HCT116 (cell line): ENCODE measurements around the gene HAPLN3. TPM values are rescaled to one million over a fixed set of nuclear protein-coding genes. Genes with fewer than 3 reads are reported as not detected.

Source experiments
- ATAC-seq: fragments of 200-7000 bp; cut with Tn5 transposase; 2 replicates; pipeline ENCODE4 v1.9.1; 2020; ENCODE audit warnings: mild to moderate bottlenecking, moderate library complexity
- BruUV-seq: library from RNA; stranded (reverse); fragments of 400-500 nt; replicated peaks from 2 replicates; lab custom pipeline; 2021; lab: Mats Ljungman, UMichigan
- CTCF ChIA-PET: fragments of 300-600 bp; sonication (Branson Sonifier 250); formaldehyde crosslinking; loops from one replicate; lab custom pipeline; 2021; ENCODE audit warnings: antibody characterized with exemption; lab: Charles Lee
- POLR2A ChIA-PET: fragments of 300-600, 350-600 bp; sonication (Branson Sonifier 250); formaldehyde crosslinking; loops from one replicate; lab custom pipeline; 2021; ENCODE audit warnings: antibody characterized with exemption; lab: Charles Lee
- RAD21 ChIA-PET, 2 experiments: fragments of 300-600 bp; sonication (Branson Sonifier 250); formaldehyde crosslinking; loops; one replicate each; lab custom pipeline; 2023; ENCODE audit warnings: low total read pairs in 2 of 2; ENCODE audit not compliant: uncharacterized antibody in 2 of 2, unreplicated experiment in 2 of 2, low non-redundant PET in 1 of 2; lab: Charles Lee
- DNase-seq: peaks from one replicate; pipeline ENCODE4 v3.0.0-alpha.2; 2010; ENCODE audit warnings: low read depth, low spot score
- H2AFZ ChIP-seq: fragments of 200-600 bp; shearing (Covaris generic), sonication (generic); 2 replicates; pipeline ENCODE4 v1.6.1; 2017; ENCODE audit warnings: low read depth, mixed run types, mixed read lengths, antibody characterized with exemption, low read length; ENCODE audit not compliant: poor library complexity, severe bottlenecking
- H3K27ac ChIP-seq: 2 replicates; pipeline ENCODE4 v1.5.1; 2012; ENCODE audit warnings: low read depth, low read length
- H3K27me3 ChIP-seq: fragments of 200-600 bp; sonication (generic); 2 replicates; pipeline ENCODE4 v1.6.1; 2016; ENCODE audit warnings: mixed run types, low read length, mixed read lengths; ENCODE audit not compliant: insufficient read depth
- H3K36me3 ChIP-seq, 2 experiments: fragments of 200-500 bp in 1 of 2; fragments of 200-600 bp in 1 of 2; sonication (Bioruptor generic) in 1 of 2; sonication (generic) in 1 of 2; 2 replicates each; pipeline versions ENCODE4 v1.5.1 to v1.6.1; 2014 to 2016; ENCODE audit warnings: low read length in 2 of 2, inconsistent platforms in 1 of 2, mixed read lengths in 1 of 2, mixed run types in 1 of 2; ENCODE audit not compliant: insufficient read depth in 2 of 2, control insufficient read depth in 1 of 2
- H3K4me1 ChIP-seq, 2 experiments: fragments of 200-600 bp in 1 of 2; sonication (generic) in 1 of 2; 2 replicates each; pipeline versions ENCODE4 v1.5.1 to v1.6.1; 2012 to 2017; ENCODE audit warnings: low read length in 2 of 2, inconsistent platforms in 1 of 2, mild to moderate bottlenecking in 1 of 2, mixed read lengths in 1 of 2, mixed run types in 1 of 2, moderate library complexity in 1 of 2; ENCODE audit not compliant: insufficient read depth in 2 of 2, control insufficient read depth in 1 of 2
- H3K4me2 ChIP-seq: fragments of 200-600 bp; sonication (generic); 2 replicates; pipeline ENCODE4 v1.6.1; 2017; ENCODE audit warnings: mixed run types, low read length, mixed read lengths
- H3K4me3 ChIP-seq, 2 experiments: fragments of 200-600 bp in 1 of 2; sonication (generic) in 1 of 2; replicated peaks in 1 of 2; 2 replicates each; pipeline ENCODE4 v1.5.1; 2011 to 2016; ENCODE audit warnings: low read length in 2 of 2, control low read depth in 1 of 2, low read depth in 1 of 2, mild to moderate bottlenecking in 1 of 2, mixed read lengths in 1 of 2, mixed run types in 1 of 2
- H3K79me2 ChIP-seq: fragments of 200-600 bp; sonication (generic); 2 replicates; pipeline ENCODE4 v1.6.1; 2017; ENCODE audit warnings: mild to moderate bottlenecking, mixed run types, low read length, moderate library complexity, mixed read lengths; ENCODE audit not compliant: insufficient read depth
- H3K9ac ChIP-seq: fragments of 200-600 bp; sonication (generic); 2 replicates; pipeline ENCODE4 v1.6.1; 2016; ENCODE audit warnings: low read length, mixed read lengths
- H3K9me2 ChIP-seq: fragments of 200-600 bp; sonication (generic), shearing (Covaris generic); 2 replicates; pipeline ENCODE4 v1.6.1; 2017; ENCODE audit warnings: mixed run types, mild to moderate bottlenecking, moderate library complexity; ENCODE audit not compliant: insufficient read depth
- H3K9me3 ChIP-seq, 2 experiments: fragments of 200-500 bp in 1 of 2; fragments of 200-600 bp in 1 of 2; sonication (Bioruptor generic) in 1 of 2; sonication (generic) in 1 of 2; 2 replicates each; pipeline ENCODE4 v1.6.1; 2014 to 2017; ENCODE audit warnings: low read length in 2 of 2, mixed read lengths in 2 of 2, inconsistent platforms in 1 of 2, low read depth in 1 of 2, mild to moderate bottlenecking in 1 of 2, mixed run types in 1 of 2, moderate library complexity in 1 of 2; ENCODE audit not compliant: control insufficient read depth in 1 of 2, insufficient read depth in 1 of 2
- H4K20me1 ChIP-seq: fragments of 200-600 bp; sonication (generic), shearing (Covaris generic); 2 replicates; pipeline ENCODE4 v1.6.1; 2017; ENCODE audit warnings: mixed run types, mild to moderate bottlenecking, moderate library complexity; ENCODE audit not compliant: insufficient read depth
- EZH2phosphoT487 ChIP-seq: fragments of 200-600 bp; IDR thresholded peaks from 2 replicates; pipeline ENCODE4 v1.6.1; 2018; ENCODE audit warnings: antibody characterized with exemption, borderline replicate concordance
- RAD21 ChIP-seq: IDR thresholded peaks from 2 replicates; pipeline ENCODE4 v1.6.1; 2012; ENCODE audit warnings: low read depth, mild to moderate bottlenecking
- SIN3A ChIP-seq: IDR thresholded peaks from 2 replicates; pipeline ENCODE4 v1.6.1; 2012; ENCODE audit warnings: low read depth
- TCF7L2 ChIP-seq: IDR thresholded peaks from 2 replicates; pipeline ENCODE4 v1.7.0; 2011; ENCODE audit warnings: borderline replicate concordance, inconsistent platforms; ENCODE audit not compliant: insufficient read depth, insufficient read length; ENCODE audit errors: extremely low read depth
- ZFX ChIP-seq: fragments of 450-650 bp; IDR thresholded peaks from 2 replicates; pipeline ENCODE4 v1.6.1; 2017
- intact Hi-C: fragments of 100-400 bp; cut with micrococcal nuclease; formaldehyde crosslinking; loops from 2 replicates; pipeline ENCODE4 v1.10.0; 2022
- total RNA-seq: library from RNA; stranded (reverse); gene quantifications from one replicate; pipeline ENCODE4 v1.2.1, GENCODE V29; 2021; ENCODE audit not compliant: unreplicated experiment
- TF ChIP-seq, protein P1 (sequence below), 3 experiments: fragments of 200-600 bp in 1 of 3; sonication (generic) in 1 of 3; IDR thresholded peaks in 2 of 3; conservative IDR thresholded peaks in 1 of 3; 2 replicates each; pipeline ENCODE4 v1.5.1; 2012 to 2017; ENCODE audit warnings: low read depth in 2 of 3, low read length in 2 of 3, antibody characterized with exemption in 1 of 3, borderline replicate concordance in 1 of 3, control low read depth in 1 of 3, mild to moderate bottlenecking in 1 of 3, mixed read lengths in 1 of 3, mixed run types in 1 of 3, moderate library complexity in 1 of 3; ENCODE audit not compliant: insufficient read depth in 1 of 3

Gene HAPLN3
- total RNA-seq, 1 experiment from 2014 or later = 10.9 TPM

DNA sequence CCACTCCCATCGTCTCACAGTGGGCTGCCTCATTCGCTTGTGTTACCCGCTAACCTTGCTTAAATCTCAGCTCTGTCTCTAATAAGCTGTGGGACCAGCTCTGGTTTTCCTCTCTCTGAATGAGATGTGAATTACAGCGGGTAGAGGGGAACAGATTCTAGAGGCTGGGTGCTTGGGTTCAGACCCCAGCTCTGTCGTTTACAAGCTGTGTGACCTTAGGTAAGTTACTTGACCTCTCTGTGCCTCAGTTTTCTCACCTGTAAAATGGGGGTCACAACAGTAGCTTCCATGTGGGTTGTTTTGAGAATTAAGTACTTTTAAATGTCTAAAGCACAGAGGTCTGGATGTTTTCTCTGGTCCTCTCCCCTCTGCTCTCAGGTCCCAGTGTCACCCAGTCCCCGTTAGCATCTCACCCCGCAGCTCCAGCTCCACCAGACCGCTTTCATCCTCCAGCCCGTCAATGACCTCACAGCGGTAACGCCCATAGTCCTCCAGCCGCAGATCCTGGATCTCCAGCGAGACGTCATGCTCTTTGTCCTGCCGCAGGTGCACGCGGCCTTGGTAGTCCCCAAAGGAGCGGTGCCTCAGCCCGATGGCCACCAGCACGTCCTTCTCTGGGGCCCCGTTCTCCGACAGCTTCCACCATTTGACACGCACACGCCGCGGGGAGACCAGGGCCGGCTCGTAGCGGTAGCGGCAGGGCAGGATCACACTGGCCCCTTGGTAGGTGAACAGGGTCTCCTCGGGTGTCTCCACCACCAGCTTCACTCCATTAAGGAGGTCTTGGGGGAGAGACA is 14.2 kb downstream of the HAPLN3 start:
- BruUV-seq = no TSS peak
- DNase-seq (no peak), ATAC-seq (no peak)
- Histone ChIP-seq H3K4me2 (no peak overlapping the region), H3K9me3 (no peaks in the 10 kb centered on the region), H3K4me1 (peaks cover 0 to 10% of the 10 kb centered on the region in 2 experiments; a peak in 2 of 4 replicates), H3K27me3 (no peaks in the 10 kb centered on the region), H3K9ac (no peak overlapping the region), H3K79me2 (no peaks in the 10 kb centered on the region), H3K36me3 (no peaks in the 10 kb centered on the region), H3K9me2 (no peaks in the 10 kb centered on the region), H3K27ac (no peak overlapping the region), H2AFZ (no peak overlapping the region), H3K4me3 (no peak overlapping the region), H4K20me1 (no peaks in the 10 kb centered on the region)
- POLR2A ChIA-PET = no interaction called here
- RAD21 ChIA-PET = no interaction called here
- TF ChIP-seq EZH2phosphoT487 (no peak), SIN3A (no peak), TCF7L2 (no peak), RAD21 (no peak)
- CTCF ChIA-PET = interaction anchor here (1.0 kb wide), 1 partner anchor 121 kb away, joined by 3 read pairs; no protein-coding TSS in a partner anchor
- intact Hi-C loops = no loop called here

DNA sequence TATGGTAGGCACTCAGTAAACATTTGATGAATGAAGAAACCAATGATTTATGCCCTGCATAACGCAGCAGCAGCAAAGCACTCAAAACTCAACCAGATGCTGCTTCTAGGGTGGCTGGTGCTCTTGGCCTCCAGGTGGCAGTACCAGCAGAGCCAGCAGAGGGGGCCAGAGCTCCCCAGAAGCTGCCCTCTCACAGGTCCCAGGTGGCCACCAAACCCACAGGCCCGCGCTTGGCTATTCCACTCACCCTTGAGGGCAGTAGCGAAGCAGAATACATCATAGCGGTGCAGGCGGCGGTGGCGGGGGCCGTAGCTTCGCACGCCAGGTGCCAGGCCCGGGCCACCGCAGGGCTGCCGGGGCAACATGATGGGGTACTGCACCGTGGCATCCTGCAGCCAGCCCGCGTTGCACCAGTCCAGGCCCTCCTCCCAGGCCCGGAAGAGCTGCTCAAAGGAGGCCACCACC is 16.6 kb downstream of the HAPLN3 start:
- no TSS peak for BruUV-seq
- no peaks in the 10 kb centered on the region for H3K27me3 ChIP-seq
- H3K4me2 ChIP-seq = no peak overlapping the region
- CTCF ChIA-PET = interaction anchor here (0.6 to 2.0 kb wide), 24 partner anchors 8 to 421 kb away, joined by 3 to 12 read pairs (median 4); partner anchors contain the start of genes ABHD2, HAPLN3 and ISG20
- no peaks in the 10 kb centered on the region for H3K9me3 ChIP-seq
- ATAC-seq = peak; percentile 98
- no peak overlapping the region for H3K9ac ChIP-seq
- TF ChIP-seq RAD21 (peak; percentile 78), ZFX (no peak)
- TF ChIP-seq, protein P1, sequence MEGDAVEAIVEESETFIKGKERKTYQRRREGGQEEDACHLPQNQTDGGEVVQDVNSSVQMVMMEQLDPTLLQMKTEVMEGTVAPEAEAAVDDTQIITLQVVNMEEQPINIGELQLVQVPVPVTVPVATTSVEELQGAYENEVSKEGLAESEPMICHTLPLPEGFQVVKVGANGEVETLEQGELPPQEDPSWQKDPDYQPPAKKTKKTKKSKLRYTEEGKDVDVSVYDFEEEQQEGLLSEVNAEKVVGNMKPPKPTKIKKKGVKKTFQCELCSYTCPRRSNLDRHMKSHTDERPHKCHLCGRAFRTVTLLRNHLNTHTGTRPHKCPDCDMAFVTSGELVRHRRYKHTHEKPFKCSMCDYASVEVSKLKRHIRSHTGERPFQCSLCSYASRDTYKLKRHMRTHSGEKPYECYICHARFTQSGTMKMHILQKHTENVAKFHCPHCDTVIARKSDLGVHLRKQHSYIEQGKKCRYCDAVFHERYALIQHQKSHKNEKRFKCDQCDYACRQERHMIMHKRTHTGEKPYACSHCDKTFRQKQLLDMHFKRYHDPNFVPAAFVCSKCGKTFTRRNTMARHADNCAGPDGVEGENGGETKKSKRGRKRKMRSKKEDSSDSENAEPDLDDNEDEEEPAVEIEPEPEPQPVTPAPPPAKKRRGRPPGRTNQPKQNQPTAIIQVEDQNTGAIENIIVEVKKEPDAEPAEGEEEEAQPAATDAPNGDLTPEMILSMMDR (IDR thresholded peaks at IDR 0.05 in 2 of 3, conservative IDR thresholded peaks at IDR 0.05 in 1 of 3; ENCODE audit: borderline replicate concordance in 1 of 3, insufficient read depth in 1 of 3, low read depth in 2 of 3, low read length in 2 of 3) = peak; percentile 84 to 96 (median 85)
- TF ChIP-seq, all 23 proteins: peak for 2
- Histone ChIP-seq H3K9me2 (no peaks in the 10 kb centered on the region), H2AFZ (no peak overlapping the region), H4K20me1 (no peaks in the 10 kb centered on the region), H3K4me1 (peaks cover 0 to 10% of the 10 kb centered on the region in 2 experiments; a peak in 2 of 4 replicates), H3K36me3 (no peaks in the 10 kb centered on the region), H3K4me3 (no peak overlapping the region), H3K79me2 (no peaks in the 10 kb centered on the region), H3K27ac (no peak overlapping the region)
- no peak for DNase-seq
- ChIA-PET RAD21 (no interaction called here), POLR2A (interaction anchor here (1.0 to 1.2 kb wide), 2 partner anchors 258 to 421 kb away, joined by 3 to 4 read pairs; partner anchors contain the start of gene AEN)
- intact Hi-C loops = no loop called here
